GM12873 (cell line): ENCODE data around the gene SYT1.

Source experiments
- CTCF ChIP-seq: IDR thresholded peaks from 2 replicates; pipeline ENCODE4 v1.5.1; 2012; ENCODE audit warnings: low read depth, mild to moderate bottlenecking, moderate library complexity, low read length, control low read depth; ENCODE audit not compliant: insufficient read depth; ENCODE audit errors: missing control alignments

Gene SYT1

DNA sequence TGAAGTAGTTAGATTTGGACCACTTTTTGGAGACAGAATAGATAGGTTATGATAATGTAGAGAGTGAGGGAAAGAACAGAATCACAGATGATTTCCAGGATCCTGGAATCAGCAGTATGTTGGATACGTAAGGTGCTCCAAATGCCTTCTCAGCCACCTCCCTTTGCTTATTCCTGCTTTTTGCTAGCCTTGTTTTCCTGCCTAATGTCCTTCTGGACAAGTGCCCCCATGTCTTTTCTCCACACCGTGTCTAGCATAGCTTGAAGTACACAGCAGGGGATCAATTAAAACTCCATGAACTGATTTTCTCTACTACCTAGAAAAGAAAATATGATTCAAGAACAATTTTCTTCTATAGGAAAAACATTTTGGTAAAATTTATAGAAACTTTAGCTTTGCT is 144.0 kb downstream of the SYT1 start:
- no peak for TF ChIP-seq CTCF

- no peak for TF ChIP-seq CTCF
Observed at GRCh38 chr12:79012636-79013035, 148.1 kb downstream of the SYT1 start.

GRCh38 chr12:79016181-79016580 is 151.6 kb downstream of the SYT1 start:
- no peak for TF ChIP-seq CTCF

GRCh38 chr12:79019672-79020071 is 155.1 kb downstream of the SYT1 start:
- TF ChIP-seq CTCF = no peak

DNA sequence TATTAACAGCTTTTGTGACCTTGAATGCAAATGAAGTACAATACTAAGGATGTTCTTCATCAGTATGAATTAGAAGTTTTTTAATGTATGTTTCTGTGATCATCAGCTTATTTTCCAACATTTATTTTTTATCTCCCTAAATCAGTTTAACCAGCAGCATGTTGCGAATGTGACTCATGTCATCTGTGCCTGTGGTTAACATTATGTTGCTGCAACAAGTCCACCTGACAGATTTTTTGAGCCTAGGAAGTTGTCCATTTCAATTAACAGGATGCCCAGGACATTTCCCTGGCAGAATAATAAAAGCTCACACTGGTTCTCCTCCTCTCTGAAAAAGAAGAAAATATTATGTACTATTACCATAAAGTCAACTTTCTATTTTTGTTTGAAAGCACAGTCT is 155.5 kb downstream of the SYT1 start:
- TF ChIP-seq CTCF = no peak

DNA sequence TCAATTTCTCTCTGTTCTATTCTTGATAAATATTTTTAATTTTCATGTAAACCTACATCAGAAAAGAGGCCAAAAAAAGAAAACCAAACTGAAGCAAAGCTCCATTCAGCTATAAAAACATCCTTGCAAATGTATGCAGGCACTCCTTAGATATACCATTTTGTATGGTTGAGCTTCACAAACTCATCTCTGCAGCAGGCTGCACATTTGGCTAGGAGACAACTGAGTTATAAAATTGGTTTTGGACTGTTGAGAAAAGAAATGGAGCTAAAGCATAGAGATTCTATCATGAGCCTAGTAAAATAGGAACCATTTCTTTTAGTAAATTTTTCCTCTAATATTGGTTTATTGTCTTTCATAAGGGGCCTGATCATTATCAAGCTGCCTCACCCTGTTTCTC is 156.4 kb downstream of the SYT1 start:
- no peak for TF ChIP-seq CTCF

GRCh38 chr12:79023261-79023660 is 158.7 kb downstream of the SYT1 start:
- no peak for TF ChIP-seq CTCF
